HEK293T (cell line): Measurements from ENCODE around the gene PPY.
"Not testable (repeated sequence)": the region's sequence is repeated elsewhere in the genome, so short reads cannot be mapped to it uniquely, and the experiment has no call there.

Source experiments
- CTCF ChIA-PET: fragments of 350-600 bp; formaldehyde crosslinking; extraction: SDS; loops from one replicate; lab custom pipeline; 2021; ENCODE audit warnings: antibody characterized with exemption, inconsistent platforms; lab: Yijun Ruan, JAX
- POLR2A ChIA-PET: fragments of 350-600 bp; formaldehyde crosslinking; extraction: SDS; loops from one replicate; lab custom pipeline; 2020; ENCODE audit warnings: antibody characterized with exemption, inconsistent platforms; lab: Yijun Ruan, JAX
- DNase-seq: peaks from one replicate; pipeline ENCODE4 v3.0.0; 2012; ENCODE audit warnings: mixed read lengths; ENCODE audit errors: extremely low spot score
- ARNT ChIP-seq: fragments of 450-650 bp; IDR thresholded peaks from 2 replicates; pipeline ENCODE4 v1.6.1; 2017; ENCODE audit warnings: mild to moderate bottlenecking
- BHLHE40 ChIP-seq: fragments of 450-650 bp; IDR thresholded peaks from 2 replicates; pipeline ENCODE4 v1.6.1; 2016; ENCODE audit warnings: mild to moderate bottlenecking, moderate library complexity, borderline replicate concordance
- CTBP1 ChIP-seq: fragments of 450-650 bp; IDR thresholded peaks from 2 replicates; pipeline ENCODE4 v1.6.1; 2016; ENCODE audit warnings: borderline replicate concordance
- ELF4 ChIP-seq: fragments of 450-650 bp; IDR thresholded peaks from 2 replicates; pipeline ENCODE4 v1.6.1; 2017; ENCODE audit warnings: antibody characterized with exemption
- FOXA1 ChIP-seq: fragments of 450-650 bp; IDR thresholded peaks from 2 replicates; pipeline ENCODE4 v1.6.1; 2016; ENCODE audit warnings: mild to moderate bottlenecking
- FOXK2 ChIP-seq: fragments of 450-650 bp; IDR thresholded peaks from 2 replicates; pipeline ENCODE4 v1.6.1; 2016; ENCODE audit warnings: mild to moderate bottlenecking
- FOXM1 ChIP-seq: fragments of 450-650 bp; IDR thresholded peaks from 2 replicates; pipeline ENCODE4 v1.6.1; 2017; ENCODE audit warnings: mild to moderate bottlenecking, borderline replicate concordance
- HDGF ChIP-seq: fragments of 450-650 bp; IDR thresholded peaks from 2 replicates; pipeline ENCODE4 v1.6.1; 2017; ENCODE audit warnings: antibody characterized with exemption, borderline replicate concordance
- L3MBTL2 ChIP-seq: fragments of 450-650 bp; conservative IDR thresholded peaks from 2 replicates; pipeline ENCODE4 v1.6.1; 2016; ENCODE audit warnings: mild to moderate bottlenecking
- LEF1 ChIP-seq: fragments of 450-650 bp; IDR thresholded peaks from 2 replicates; pipeline ENCODE4 v1.6.1; 2017; ENCODE audit warnings: mild to moderate bottlenecking, borderline replicate concordance
- NFRKB ChIP-seq: fragments of 450-650 bp; IDR thresholded peaks from 2 replicates; pipeline ENCODE4 v1.6.1; 2016; ENCODE audit warnings: mild to moderate bottlenecking, moderate library complexity
- PKNOX1 ChIP-seq: fragments of 450-650 bp; IDR thresholded peaks from 2 replicates; pipeline ENCODE4 v1.6.1; 2016
- SP1 ChIP-seq: fragments of 450-650 bp; IDR thresholded peaks from 2 replicates; pipeline ENCODE4 v1.6.1; 2017
- SUZ12 ChIP-seq: fragments of 450-650 bp; IDR thresholded peaks from 2 replicates; pipeline ENCODE4 v1.6.1; 2016; ENCODE audit warnings: mild to moderate bottlenecking
- TARDBP ChIP-seq: fragments of 450-650 bp; IDR thresholded peaks from 2 replicates; pipeline ENCODE4 v1.6.1; 2016
- ZNF384 ChIP-seq: fragments of 450-650 bp; IDR thresholded peaks from 2 replicates; pipeline ENCODE4 v1.6.1; 2016

PPY gene

DNA sequence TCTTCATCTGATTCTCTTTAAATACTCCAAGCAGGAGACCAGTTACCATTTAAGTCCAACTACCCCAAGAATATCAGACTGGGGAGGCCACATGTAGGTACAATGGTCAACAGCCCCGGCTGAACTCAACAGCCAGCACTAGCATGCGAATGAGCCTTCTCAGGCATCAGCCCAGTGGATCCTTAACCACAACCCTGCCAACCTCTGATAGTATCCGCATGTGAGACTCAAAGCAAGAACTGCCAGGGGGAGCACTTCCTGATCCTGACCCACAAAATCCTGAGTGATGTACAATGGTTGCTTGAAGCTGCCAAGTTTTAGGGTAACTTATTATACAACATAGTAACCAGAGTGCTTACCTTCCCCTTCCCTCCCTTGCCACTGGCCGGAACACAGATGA is 7.5 kb upstream of the PPY start:
- no peak for DNase-seq
- CTCF ChIA-PET, result interaction anchor here (0.6 kb wide), 1 partner anchor 16 kb away, joined by 4 read pairs; no protein-coding TSS in a partner anchor
- POLR2A ChIA-PET, result interaction anchor here (2.1 kb wide), 1 partner anchor 11 kb away, joined by 9 read pairs; no protein-coding TSS in a partner anchor

DNA sequence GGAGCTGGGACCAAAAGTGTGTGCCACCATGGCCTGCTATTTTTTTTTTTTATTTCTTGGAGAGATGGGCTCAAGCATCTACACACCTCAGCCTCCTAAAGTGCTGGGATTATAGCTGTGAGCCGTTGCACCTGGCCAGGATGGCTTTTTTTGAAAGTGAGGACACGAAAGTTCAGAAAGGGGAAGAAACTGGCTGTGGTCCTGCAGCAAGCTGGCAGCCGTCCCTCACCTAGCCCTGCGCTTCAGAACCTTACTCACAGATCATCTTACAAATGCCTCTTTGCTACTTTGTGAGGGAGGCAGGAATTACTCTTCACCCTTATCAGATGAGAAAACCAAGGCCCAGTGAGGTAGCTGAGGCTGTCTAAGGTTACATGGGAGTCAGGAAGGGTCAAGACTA is 4.5 kb upstream of the PPY start:
- CTCF ChIA-PET, result interaction anchor here (0.6 to 1.7 kb wide), 8 partner anchors 8 to 221 kb away, joined by 3 to 7 read pairs (median 3); no protein-coding TSS in a partner anchor
- DNase-seq, result no peak
- TF ChIP-seq TARDBP (no peak), LEF1 (no peak), FOXM1 (no peak), ELF4 (no peak), FOXK2 (no peak), NFRKB (no peak)
- POLR2A ChIA-PET, result interaction anchor here (0.8 to 1.1 kb wide), 2 partner anchors 36 to 38 kb away, joined by 3 to 6 read pairs; no protein-coding TSS in a partner anchor

More for the DNA sequence above, 7.5 kb upstream of the PPY start:
- TF ChIP-seq PKNOX1 (no peak), TARDBP (no peak), ARNT (no peak), FOXK2 (no peak), BHLHE40 (no peak), LEF1 (no peak), L3MBTL2 (no peak), CTBP1 (no peak), FOXM1 (no peak), ZNF384 (no peak), ELF4 (no peak), HDGF (no peak), SP1 (no peak), NFRKB (no peak), FOXA1 (no peak)

DNA sequence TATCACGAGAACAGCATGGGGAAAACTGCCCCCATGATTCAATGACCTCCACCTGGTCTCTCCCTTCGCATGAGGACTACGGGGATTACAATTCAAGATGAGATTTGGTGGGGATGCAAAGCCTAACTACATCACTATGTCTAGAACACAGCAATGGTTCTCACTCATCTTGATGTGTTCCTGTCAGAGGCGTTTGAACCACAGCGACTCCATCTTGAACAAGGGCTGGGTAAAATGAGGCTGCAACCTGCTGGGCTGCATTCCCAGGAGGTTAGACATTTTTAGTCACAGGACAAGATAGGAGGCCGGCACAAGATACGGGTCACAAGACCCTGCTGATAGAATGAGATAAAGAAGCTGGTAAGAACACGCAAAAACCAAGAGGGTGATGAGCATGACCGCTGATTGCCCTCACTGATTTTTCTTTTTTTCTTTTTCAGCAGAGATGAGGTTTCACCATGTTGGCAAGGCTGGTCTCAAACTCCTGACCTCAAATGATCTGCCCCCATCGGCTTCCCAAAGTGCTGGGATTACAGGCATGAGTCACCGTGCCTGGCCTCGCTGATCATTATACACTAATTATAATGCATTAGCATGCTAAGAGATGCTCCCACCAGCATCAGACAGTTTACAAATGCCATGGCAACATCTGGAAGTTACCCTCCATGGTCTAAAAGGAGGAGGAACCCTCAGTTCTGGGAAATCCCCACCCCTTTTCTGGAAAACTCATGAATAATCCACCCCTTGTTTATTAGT is 3.0 kb upstream of the PPY start:
- POLR2A ChIA-PET, result interaction anchor here (1.1 kb wide), 1 partner anchor 9 kb away, joined by 3 read pairs; no protein-coding TSS in a partner anchor
- CTCF ChIA-PET, result interaction anchor here (1.1 to 1.8 kb wide), 6 partner anchors 14 to 104 kb away, joined by 3 to 9 read pairs (median 5); no protein-coding TSS in a partner anchor
- no peak for DNase-seq
- TF ChIP-seq ZNF384 (no peak), PKNOX1 (no peak), ELF4 (no peak), SP1 (no peak), ARNT (no peak), FOXK2 (no peak), LEF1 (no peak), SUZ12 (no peak), TARDBP (no peak), FOXA1 (no peak), BHLHE40 (no peak)

DNA sequence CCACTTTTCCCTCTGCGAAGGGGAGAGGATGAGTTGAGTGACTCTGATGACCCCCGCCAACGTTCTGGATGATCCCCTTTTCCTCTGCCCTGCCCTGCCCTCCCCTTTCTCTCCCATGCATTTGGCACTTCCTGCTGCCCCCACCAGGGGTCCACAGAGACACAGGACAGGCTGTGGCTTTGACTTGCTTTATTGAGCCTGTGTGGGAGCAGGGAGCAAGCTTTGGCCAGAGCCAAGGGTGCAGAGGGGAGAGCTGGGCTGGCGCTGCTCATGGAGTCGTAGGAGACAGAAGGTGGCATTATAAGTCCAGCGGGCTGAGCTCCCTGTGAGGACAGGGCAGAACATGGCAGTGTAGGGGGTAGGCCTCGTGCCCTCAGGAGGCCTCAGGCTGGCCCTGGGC is 1.6 kb downstream of the PPY start:
- TF ChIP-seq FOXA1 (no peak), ARNT (no peak), NFRKB (no peak), L3MBTL2 (no peak), FOXK2 (no peak), HDGF (no peak), CTBP1 (no peak)
- DNase-seq, result peak; percentile 61
- ChIA-PET POLR2A (interaction anchor here (0.8 to 0.9 kb wide), 2 partner anchors 17 to 43 kb away, joined by 3 read pairs; no protein-coding TSS in a partner anchor), CTCF (interaction anchor here (0.6 to 2.3 kb wide), 9 partner anchors 12 to 228 kb away, joined by 3 to 7 read pairs (median 3); partner anchors contain the start of gene MPP2)

DNA sequence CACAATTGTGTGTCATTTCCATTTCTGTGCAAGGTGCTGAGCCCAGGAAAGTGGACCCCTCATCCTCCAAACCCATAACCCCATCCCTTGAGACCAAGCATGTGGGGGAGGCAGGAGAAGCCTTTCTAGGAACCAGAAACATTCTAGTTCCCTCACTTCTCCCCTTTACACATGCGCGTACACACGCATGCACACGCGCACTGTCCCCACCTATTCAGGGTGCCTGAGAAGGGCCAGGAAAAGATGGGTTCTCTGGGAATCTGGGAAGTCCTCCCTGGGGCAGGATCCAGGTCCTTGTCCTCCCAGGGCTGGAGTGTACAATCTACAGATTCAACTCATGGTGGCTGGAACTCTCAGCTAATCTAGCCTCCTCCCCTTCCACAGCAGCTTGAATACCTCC is 2.4 kb downstream of the PPY start:
- TF ChIP-seq ARNT, result no peak
- TF ChIP-seq NFRKB, result no peak
- no peak for TF ChIP-seq FOXA1
- TF ChIP-seq TARDBP, result no peak
- no peak for TF ChIP-seq SP1
- no peak for TF ChIP-seq ZNF384
- no peak for TF ChIP-seq PKNOX1
- TF ChIP-seq HDGF, result no peak
- no peak for TF ChIP-seq FOXK2
- TF ChIP-seq SUZ12, result no peak
- TF ChIP-seq ELF4, result no peak
- no peak for TF ChIP-seq LEF1
- no peak for TF ChIP-seq BHLHE40
- TF ChIP-seq CTBP1, result no peak
- no peak for TF ChIP-seq L3MBTL2
- TF ChIP-seq FOXM1, result no peak
- CTCF ChIA-PET, result interaction anchor here (1.0 to 2.3 kb wide), 4 partner anchors 26 to 229 kb away, joined by 4 to 7 read pairs (median 6); no protein-coding TSS in a partner anchor
- no peak for DNase-seq
- POLR2A ChIA-PET, result interaction anchor here (1.1 to 2.9 kb wide), 4 partner anchors 11 to 228 kb away, joined by 3 to 9 read pairs (median 6); no protein-coding TSS in a partner anchor

- CTCF ChIA-PET, result interaction anchor here (1.0 to 2.3 kb wide), 4 partner anchors 25 to 229 kb away, joined by 4 to 7 read pairs (median 6); no protein-coding TSS in a partner anchor
- POLR2A ChIA-PET, result interaction anchor here (0.9 to 2.9 kb wide), 6 partner anchors 11 to 228 kb away, joined by 3 to 9 read pairs (median 4); no protein-coding TSS in a partner anchor
- not testable (repeated sequence) for DNase-seq
These were observed 2.8 kb downstream of the PPY start for GRCh38 chr17:43939452-43939851.
